GM19467 (cell line): ENCODE results near the gene PLAC8L1.

Experiments used
- ATAC-seq: cut with Tn5 transposase; IDR thresholded peaks from one replicate; pipeline ENCODE4 v1.9.1; 2021; ENCODE audit warnings: mild to moderate bottlenecking, moderate library complexity; ENCODE audit not compliant: unreplicated experiment

The PLAC8L1 gene

GRCh38 chr5:146081556-146081955, 23.8 kb downstream of the PLAC8L1 start:
- no peak for ATAC-seq

DNA sequence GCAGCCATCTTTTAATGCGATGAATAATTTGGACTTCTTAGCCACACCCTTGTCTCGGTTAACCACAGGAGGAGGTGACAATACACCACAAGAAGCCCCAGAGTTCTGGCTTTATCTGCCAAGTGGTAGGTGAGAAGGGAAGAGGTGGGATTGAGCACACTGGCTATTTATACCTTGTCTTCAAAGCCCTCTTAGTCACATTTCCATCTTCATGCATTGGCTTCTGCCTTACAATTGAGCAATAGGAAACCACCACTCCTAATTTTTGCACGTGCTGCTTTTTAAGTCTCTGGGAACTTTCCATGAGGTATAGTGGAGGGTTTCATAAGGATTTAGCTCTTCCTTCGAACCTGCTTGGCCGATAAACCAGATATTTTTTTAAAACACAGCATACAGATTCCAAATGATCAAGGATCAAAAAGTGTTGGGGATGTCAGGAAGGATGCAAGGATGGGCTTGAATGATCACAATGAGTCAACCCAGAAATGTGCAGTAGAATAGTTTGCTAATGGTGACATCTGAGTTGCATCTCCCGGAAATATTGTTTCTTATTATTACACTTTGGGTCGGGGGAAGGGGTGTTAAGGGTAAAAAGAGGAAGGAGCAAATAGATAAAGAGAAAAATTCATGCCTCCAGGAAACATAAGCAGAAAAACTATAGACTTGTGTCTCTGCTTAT, 25.5 kb downstream of the PLAC8L1 start:
- no peak for ATAC-seq

DNA sequence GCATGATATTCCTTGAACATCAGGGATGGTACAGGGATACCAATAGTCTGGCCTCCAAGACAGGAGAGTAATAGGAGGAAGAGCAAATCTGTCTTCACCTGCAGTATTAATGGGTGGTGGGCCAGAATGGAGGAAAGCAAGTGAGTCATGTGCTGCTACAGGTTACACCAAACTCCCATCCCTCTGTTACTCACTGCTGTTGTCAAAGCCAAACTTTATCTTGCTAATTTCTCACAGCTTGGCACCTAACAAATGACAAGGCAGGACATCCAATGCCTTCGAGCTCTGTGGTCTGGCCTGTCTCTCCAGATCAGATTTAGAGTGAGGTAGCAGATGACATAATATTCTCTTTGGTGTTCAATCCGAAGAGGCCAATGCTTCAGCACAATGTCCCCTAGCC, 26.8 kb downstream of the PLAC8L1 start:
- ATAC-seq = no peak

DNA sequence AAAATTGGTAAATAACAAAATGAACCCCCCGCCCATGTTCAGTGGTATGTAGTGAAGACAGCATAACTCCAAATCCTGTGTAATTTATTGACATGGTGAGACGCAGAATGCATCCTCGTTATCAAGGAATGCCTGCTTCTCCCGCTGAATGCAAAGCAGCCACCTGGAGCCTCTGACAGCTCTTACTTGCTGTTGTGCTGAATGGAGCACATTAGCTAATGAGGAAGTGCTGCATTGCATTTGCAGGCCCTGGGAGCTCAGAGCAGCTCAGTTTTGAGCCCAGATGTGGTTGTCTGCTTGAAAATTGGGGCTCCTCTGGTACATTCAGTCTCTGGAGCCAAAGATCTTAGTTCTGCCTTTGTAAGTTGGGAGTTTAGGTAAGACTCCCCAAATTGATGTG, 28.9 kb downstream of the PLAC8L1 start:
- no peak for ATAC-seq

DNA sequence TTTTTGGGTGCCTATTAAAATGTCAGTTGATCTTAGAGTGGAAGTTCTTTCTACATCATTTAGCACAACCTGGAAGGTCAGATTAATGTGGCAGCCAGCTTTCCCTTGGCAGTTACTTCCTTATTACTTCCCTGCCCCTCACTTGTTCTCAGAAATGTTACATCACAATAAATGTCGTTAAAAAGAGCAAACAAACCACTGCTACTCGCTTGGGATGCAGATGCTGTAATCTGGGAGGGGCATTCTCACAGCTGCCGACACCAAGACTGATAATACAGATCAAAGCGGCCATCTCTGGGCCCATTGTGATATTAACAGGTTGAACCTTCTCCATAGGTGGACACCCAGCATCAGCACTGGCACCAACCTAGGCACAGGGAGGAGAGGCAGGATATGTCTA, 29.3 kb downstream of the PLAC8L1 start:
- no peak for ATAC-seq

- no peak for ATAC-seq
These were observed 32.0 kb downstream of the PLAC8L1 start for GRCh38 chr5:146073239-146073900.

DNA sequence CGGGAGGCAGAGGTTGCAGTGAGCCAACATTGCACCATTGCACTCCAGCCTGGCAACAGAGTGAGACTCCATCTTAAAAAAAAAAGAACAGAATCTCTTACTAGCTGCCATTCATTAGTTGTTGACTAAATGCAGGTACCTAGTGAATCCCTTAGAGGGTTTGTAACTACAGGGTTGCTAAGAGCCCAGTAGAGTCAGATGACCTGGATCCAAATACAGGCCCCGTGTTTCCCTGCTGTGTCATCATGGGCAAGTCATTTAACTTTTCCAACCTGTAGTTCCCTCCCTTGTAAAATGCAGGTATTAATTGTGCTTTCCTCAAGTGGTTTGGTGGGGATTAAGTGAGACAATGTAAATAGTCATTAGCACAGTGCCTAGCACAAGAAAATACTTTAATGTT, 32.8 kb downstream of the PLAC8L1 start:
- no peak for ATAC-seq

DNA sequence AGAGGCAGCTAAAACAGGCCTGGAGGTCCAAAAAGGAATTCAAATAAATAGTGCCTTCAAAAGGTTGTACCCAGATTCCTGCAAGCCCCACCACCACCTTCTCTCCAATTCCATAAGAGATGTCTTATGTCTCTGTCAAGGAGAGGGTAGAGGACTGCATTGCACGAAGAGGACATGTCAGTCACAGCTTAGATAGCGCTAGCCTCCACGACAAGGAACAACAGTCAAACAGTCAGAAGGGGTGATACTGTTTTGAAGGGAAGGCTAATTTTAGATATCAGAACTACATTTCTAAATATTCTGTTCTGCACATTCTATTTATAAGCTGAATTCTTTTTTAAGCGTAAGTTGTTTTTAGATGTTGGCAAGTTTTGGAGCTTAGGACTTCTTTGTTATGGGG, 34.2 kb downstream of the PLAC8L1 start:
- ATAC-seq = no peak

- no peak for ATAC-seq
These were observed 34.6 kb downstream of the PLAC8L1 start for GRCh38 chr5:146070746-146071145.

DNA sequence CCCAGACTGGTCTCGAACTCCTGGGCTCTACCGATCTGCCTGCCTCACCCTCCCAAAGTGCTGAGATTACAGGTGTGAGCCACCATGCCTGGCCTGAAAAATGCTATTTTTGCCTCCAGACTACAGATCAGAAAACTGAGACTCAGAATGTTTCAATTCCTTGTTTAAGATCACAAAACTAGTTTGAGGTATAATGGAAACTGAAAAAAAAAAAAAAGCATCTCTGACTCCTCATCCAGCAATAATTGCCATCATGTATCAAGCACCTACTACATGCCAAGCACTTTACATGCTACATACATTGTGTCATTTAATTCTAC, 35.6 kb downstream of the PLAC8L1 start:
- peak; percentile 45 for ATAC-seq

- peak; percentile 54 for ATAC-seq
These were observed 36.2 kb downstream of the PLAC8L1 start for GRCh38 chr5:146068977-146069779.

GRCh38 chr5:146068206-146068605, 37.2 kb downstream of the PLAC8L1 start:
- no peak for ATAC-seq

- ATAC-seq = no peak
These were observed 38.4 kb downstream of the PLAC8L1 start for GRCh38 chr5:146066968-146067367.

DNA sequence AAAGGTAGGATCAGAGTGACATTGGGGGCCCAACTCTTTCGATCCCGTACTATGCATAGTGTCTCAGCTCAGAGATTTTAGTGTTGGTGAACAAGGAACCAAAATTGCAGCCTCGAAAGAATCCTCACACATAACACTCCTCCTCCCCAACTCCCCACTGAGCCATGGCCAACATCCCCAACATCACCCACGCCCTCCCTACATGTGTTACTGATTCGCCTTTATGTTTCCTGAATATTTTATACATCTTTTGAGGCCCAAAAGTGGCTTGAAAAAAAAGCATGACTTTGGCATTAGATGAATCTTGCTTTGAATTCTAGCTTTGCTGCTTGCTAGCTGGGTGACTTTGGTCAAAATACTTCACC, 45.2 kb downstream of the PLAC8L1 start:
- ATAC-seq = no peak

DNA sequence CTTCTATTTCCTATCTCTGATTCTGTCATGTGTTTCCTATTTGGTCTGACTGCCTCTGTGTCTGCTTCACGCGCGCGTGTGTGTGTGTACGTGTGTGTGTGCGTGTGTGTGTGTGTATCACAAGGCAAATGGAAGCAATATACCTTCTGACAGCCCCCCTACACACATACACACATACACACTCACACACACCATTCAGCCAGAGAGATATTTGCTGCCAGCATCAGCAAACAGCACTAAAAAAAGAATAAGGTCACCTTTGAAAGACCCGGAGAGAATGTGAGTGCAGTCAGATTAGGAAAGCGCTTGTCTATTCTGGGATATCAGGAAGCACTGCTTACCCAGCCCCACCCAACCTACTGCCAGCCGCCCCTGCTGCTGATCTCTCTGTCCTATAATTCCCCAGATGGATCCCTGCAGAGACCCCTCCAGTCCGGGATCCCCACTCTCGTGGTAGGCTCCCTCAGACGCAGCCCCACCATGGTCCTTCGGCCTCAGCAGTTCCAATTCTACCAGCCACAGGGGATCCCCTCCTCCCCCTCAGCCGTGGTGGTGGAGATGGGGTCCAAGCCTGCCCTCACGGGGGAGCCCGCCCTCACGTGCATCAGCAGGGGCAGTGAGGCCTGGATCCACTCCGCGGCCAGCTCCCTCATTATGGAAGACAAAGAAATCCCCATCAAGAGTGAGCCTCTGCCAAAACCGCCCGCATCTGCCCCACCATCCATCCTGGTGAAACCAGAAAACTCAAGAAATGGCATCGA, 45.7 kb downstream of the PLAC8L1 start:
- no peak for ATAC-seq

GRCh38 chr5:146055432-146055831, 49.9 kb downstream of the PLAC8L1 start:
- no peak for ATAC-seq

- no peak for ATAC-seq
These were observed 52.6 kb downstream of the PLAC8L1 start for GRCh38 chr5:146052780-146053179.

- no peak for ATAC-seq
These were observed 53.7 kb downstream of the PLAC8L1 start for GRCh38 chr5:146051678-146052077.

GRCh38 chr5:146050086-146050485, 55.3 kb downstream of the PLAC8L1 start:
- ATAC-seq = no peak

DNA sequence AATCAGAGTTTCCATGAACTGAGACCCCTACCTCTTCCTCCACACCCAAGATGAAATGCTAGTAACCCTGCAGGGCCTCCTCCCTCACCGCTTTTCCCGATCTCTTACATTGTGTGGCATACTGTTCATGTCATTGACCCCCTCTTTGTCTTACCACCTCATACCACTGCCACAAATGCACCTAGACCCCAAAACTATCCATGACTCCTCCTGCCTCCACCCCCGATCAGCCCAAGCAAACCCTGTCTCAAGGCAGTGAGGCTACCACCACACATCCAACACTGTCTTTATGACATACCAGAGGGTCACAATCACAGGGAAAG, 55.7 kb downstream of the PLAC8L1 start:
- no peak for ATAC-seq

DNA sequence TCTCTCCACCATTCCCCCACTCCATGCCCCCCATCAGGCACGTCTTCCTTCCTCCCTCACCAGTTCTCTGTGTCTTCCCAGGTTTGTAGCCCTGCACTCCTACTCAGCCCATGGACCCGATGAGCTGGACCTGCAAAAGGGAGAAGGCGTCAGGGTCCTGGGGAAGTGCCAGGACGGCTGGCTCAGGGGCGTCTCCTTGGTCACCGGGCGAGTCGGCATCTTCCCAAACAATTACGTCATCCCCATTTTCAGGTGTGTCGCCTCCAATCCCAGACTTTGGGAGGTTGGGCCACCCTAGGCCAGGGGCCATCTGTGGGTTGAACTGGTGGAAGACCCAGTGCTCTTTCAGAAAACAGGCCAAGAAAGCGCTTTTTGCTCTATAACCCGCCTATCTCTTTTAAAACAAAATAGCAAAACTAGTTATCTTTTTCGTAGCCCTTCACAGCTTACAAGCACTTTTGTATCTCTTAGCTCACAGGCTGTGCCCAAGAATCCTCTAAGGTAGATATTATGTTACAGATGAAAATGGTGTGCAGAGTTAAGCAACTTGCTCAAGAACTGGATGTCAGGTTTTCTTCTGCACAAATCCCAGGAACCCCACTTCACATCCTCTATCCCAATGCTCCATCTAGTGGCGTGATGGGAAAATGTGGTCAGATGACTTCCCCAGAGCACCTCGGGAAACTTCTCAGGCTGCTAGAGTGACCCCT, 56.2 kb downstream of the PLAC8L1 start:
- no peak for ATAC-seq
